Heart left ventricle (tissue), 16 donors: Measurements from ENCODE around the gene IGHMBP2. TPM values are rescaled to one million over a fixed set of nuclear protein-coding genes. Genes with fewer than 3 reads are reported as not detected.

Experiments used
- ATAC-seq, 4 donors: fragments of 200-7000 bp; cut with Tn5 transposase; one replicate each; pipeline ENCODE4 v1.9.1; 2020 to 2022; ENCODE audit warnings: moderate library complexity in 4 of 4, mild to moderate bottlenecking in 3 of 4, moderate number of reproducible peaks in 1 of 4
- DNase-seq, 5 donors: peaks; one replicate each; pipeline ENCODE4 v3.0.0-alpha.2; 2020
- H3K27ac ChIP-seq, 12 donors: fragments of 200-600 bp; sonication (generic) in 4 of 12; one replicate each; pipeline versions ENCODE4 v1.5.0 to v1.8.0; 2016 to 2022; ENCODE audit warnings: mild to moderate bottlenecking in 2 of 12
- H3K27me3 ChIP-seq, 9 donors: fragments of 200-600 bp; sonication (generic) in 2 of 9; one replicate each; pipeline versions ENCODE4 v1.5.1 to v1.8.0; 2016 to 2022; ENCODE audit warnings: mild to moderate bottlenecking in 3 of 9
- H3K36me3 ChIP-seq, 9 donors: fragments of 200-600 bp; sonication (generic) in 2 of 9; one replicate each; pipeline versions ENCODE4 v1.5.0 to v1.8.0; 2018 to 2022; ENCODE audit warnings: mild to moderate bottlenecking in 2 of 9
- H3K4me1 ChIP-seq, 12 donors: fragments of 200-600 bp; sonication (generic) in 4 of 12; one replicate each; pipeline versions ENCODE4 v1.5.0 to v1.8.0; 2016 to 2022; ENCODE audit warnings: mild to moderate bottlenecking in 3 of 12
- H3K4me3 ChIP-seq, 12 donors: fragments of 200-600 bp; sonication (generic) in 4 of 12; one replicate each; pipeline versions ENCODE4 v1.5.0 to v1.8.0; 2017 to 2022; ENCODE audit warnings: mild to moderate bottlenecking in 9 of 12, moderate library complexity in 4 of 12
- H3K9me3 ChIP-seq, 12 donors: fragments of 200-600 bp; sonication (generic) in 4 of 12; one replicate each; pipeline versions ENCODE4 v1.5.0 to v1.8.0; 2016 to 2022; ENCODE audit warnings: mild to moderate bottlenecking in 1 of 12
- CTCF ChIP-seq, 12 donors: fragments of 200-600 bp; sonication (generic) in 4 of 12; IDR thresholded peaks; one replicate each; pipeline versions ENCODE4 v1.5.0 to v1.8.0; 2018 to 2022; ENCODE audit warnings: antibody characterized with exemption in 12 of 12, mild to moderate bottlenecking in 5 of 12
- POLR2A ChIP-seq, 2 donors: fragments of 450-650 bp; IDR thresholded peaks; one replicate each; pipeline ENCODE4 v1.6.1; 2017; ENCODE audit warnings: antibody characterized with exemption in 2 of 2, mild to moderate bottlenecking in 2 of 2, moderate library complexity in 2 of 2
- WGBS, 4 donors: extraction: QIAGEN DNeasy Blood & Tissue Kit in 2 of 4; methylation state at CpG; one replicate each; pipeline versions ENCODE4 v1.1.5 to v1.1.7; 2013 to 2018; 5-methylcytosine and 5-hydroxymethylcytosine counted together
- intact Hi-C, 10 donors: fragments of 100-400 bp; cut with DNase I; formaldehyde crosslinking; loops; one replicate each; pipeline versions ENCODE4 v1.11.1 to v1.14.2; 2022
- polyA plus RNA-seq, 2 donors: library from polyadenylated mRNA; stranded (reverse); fragments of 200-250 nt; gene quantifications; one replicate each; pipeline ENCODE4 v1.2.3, GENCODE V29; 2013
- total RNA-seq, 9 donors: library from RNA; depleted of rRNA in 2 of 9; stranded (reverse); fragments of >200 nt in 2 of 9; fragmentation: NEBNext Ultra II Directional in 3 of 9; extraction: Animal tissue kit (Norgen Biotek cat#: 25700) in 3 of 9; gene quantifications; one replicate each; pipeline versions ENCODE4 v1.1.0 to v1.2.4, GENCODE V29; 2016 to 2023
- donor health status: ischemic (EF 13 %, LVEDD 7.1; RV severe dilation, severe dysfunction).
- donor health status: healthy with polysubstance abuse.
- donor health status: DM: no; HTN: yes; CAD: no.
- donor health status: DM: no; HTN: no; CAD: no.
- donor health status: ischemic (EF 25% LVEDD 6.9; RV normal size, moderate dysfunction).
- donor health status: ischemic (EF 25% LVEDD 5.7; RV mildly dilated, moderate dysfunction).
- donor health status: healthy.
- donor health status: DM: yes; HTN: yes; CAD: no.
- donor health status: ischemic (EF 35%, LVEDD 5.7; RV mildly dilated, moderate dysfunction).
- donor health status: nonischemic (EF 11% LVEDD 7.7; RV severe dilation, severe dysfunction).
- donor health status: DM: yes; HTN: yes; CAD: no.
- donor health status: PGD.
- donor health status: ischemic (EF 29% LVEDD 5.4; RV normal size, mild dysfunction).
- donor health status: nonischemic (EF 23%, LVEDD 6.1; RV moderate dilation, normal function).

IGHMBP2 gene
- total and polyA plus RNA-seq, 11 donors, result 8.3 to 18.9 (median 12.6) TPM

GRCh38 chr11:68939583-68940555 is 36.2 kb downstream of the IGHMBP2 start:
- H3K4me1 ChIP-seq, result peaks cover 0 to 7% (median 0%) of the 10 kb centered on the region in 12 donors
- H3K36me3 ChIP-seq, result peaks cover 0 to 60% (median 54%) of the 10 kb centered on the region in 9 donors
- intact Hi-C loops, result loop anchor here in 1 of 10 donors (10.0 kb wide), 1 partner anchor 145 kb away; no protein-coding TSS in a partner anchor
- H3K9me3 ChIP-seq, result no peaks in the 10 kb centered on the region
- WGBS, 4 donors, result 81 to 84% (median 82%) methylated on average over 32 to 33 of the region's 33 CpGs
- no peaks in the 10 kb centered on the region for H3K27me3 ChIP-seq
- ATAC-seq (no peak), DNase-seq (no peak)
- H3K4me3 ChIP-seq, result no peak overlapping the region
- H3K27ac ChIP-seq, result peak overlapping the region in 1 of 12 donors; percentile 92
- TF ChIP-seq CTCF (IDR thresholded peaks at IDR 0.05), result no peak
- no peak for TF ChIP-seq POLR2A (IDR thresholded peaks at IDR 0.05)

- TF ChIP-seq CTCF (IDR thresholded peaks at IDR 0.05) (no peak), POLR2A (IDR thresholded peaks at IDR 0.05) (no peak)
- H3K36me3 ChIP-seq, result peaks cover 0 to 51% (median 45%) of the 10 kb centered on the region in 9 donors
- H3K27me3 ChIP-seq, result no peaks in the 10 kb centered on the region
- H3K4me3 ChIP-seq, result no peak overlapping the region
- WGBS, 4 donors, result 90 to 93% (median 93%) methylated on average over 20 of the region's 20 CpGs
- peaks cover 0 to 7% (median 0%) of the 10 kb centered on the region in 12 donors for H3K4me1 ChIP-seq
- intact Hi-C loops, result no loop called here
- no peaks in the 10 kb centered on the region for H3K9me3 ChIP-seq
- ATAC-seq (no peak), DNase-seq (no peak)
- H3K27ac ChIP-seq, result peak overlapping the region in 1 of 12 donors; percentile 92
Observed at GRCh38 chr11:68940651-68941323, 37.1 kb downstream of the IGHMBP2 start.

GRCh38 chr11:68941324-68942094 is 37.8 kb downstream of the IGHMBP2 start:
- H3K36me3 ChIP-seq, result peaks cover 0 to 44% (median 38%) of the 10 kb centered on the region in 9 donors
- TF ChIP-seq CTCF (IDR thresholded peaks at IDR 0.05) (no peak), POLR2A (IDR thresholded peaks at IDR 0.05) (no peak)
- peak in 1 of 5 donors; percentile 35 for DNase-seq
- H3K27me3 ChIP-seq, result no peaks in the 10 kb centered on the region
- WGBS, 4 donors, result 90 to 93% (median 92%) methylated on average over 12 to 18 of the region's 18 CpGs
- H3K9me3 ChIP-seq, result no peaks in the 10 kb centered on the region
- intact Hi-C loops, result no loop called here
- H3K4me3 ChIP-seq, result no peak overlapping the region
- H3K27ac ChIP-seq, result peak overlapping the region in 1 of 12 donors; percentile 92
- H3K4me1 ChIP-seq, result peaks cover 0 to 9% (median 0%) of the 10 kb centered on the region in 12 donors
- no peak for ATAC-seq
